HEK293 (cell line): ENCODE measurements around the gene CTSH.

ENCODE experiments used
- CTCF ChIP-seq: fragments of 450-650 bp; formaldehyde crosslinking; IDR thresholded peaks from 2 replicates; pipeline ENCODE4 v1.5.1; 2016; ENCODE audit warnings: missing biosample characterization, missing genetic modification characterization
- FEZF1 ChIP-seq: fragments of 450-650 bp; formaldehyde crosslinking; IDR thresholded peaks from 2 replicates; pipeline ENCODE4 v1.5.1; 2016; ENCODE audit warnings: missing biosample characterization, missing genetic modification characterization
- KLF10 ChIP-seq: fragments of 450-650 bp; IDR thresholded peaks from 2 replicates; pipeline ENCODE4 v1.5.1; 2018; ENCODE audit warnings: missing biosample characterization, mild to moderate bottlenecking, missing genetic modification characterization
- OSR2 ChIP-seq: fragments of 450-650 bp; formaldehyde crosslinking; IDR thresholded peaks from 2 replicates; pipeline ENCODE4 v1.5.1; 2016; ENCODE audit warnings: missing biosample characterization, missing genetic modification characterization
- REST ChIP-seq: fragments of 450-650 bp; formaldehyde crosslinking; IDR thresholded peaks from 2 replicates; pipeline ENCODE4 v1.5.1; 2016; ENCODE audit warnings: missing biosample characterization, missing genetic modification characterization
- SP2 ChIP-seq: fragments of 450-650 bp; formaldehyde crosslinking; IDR thresholded peaks from 2 replicates; pipeline ENCODE4 v1.5.1; 2016; ENCODE audit warnings: missing biosample characterization, missing genetic modification characterization
- ZBTB7A ChIP-seq: fragments of 450-650 bp; formaldehyde crosslinking; IDR thresholded peaks from 2 replicates; pipeline ENCODE4 v1.5.1; 2016; ENCODE audit warnings: low read depth, missing biosample characterization, missing genetic modification characterization
- ZFHX2 ChIP-seq: fragments of 450-650 bp; formaldehyde crosslinking; conservative IDR thresholded peaks from 2 replicates; pipeline ENCODE4 v1.5.1; 2016; ENCODE audit warnings: missing biosample characterization, missing genetic modification characterization
- ZNF121 ChIP-seq: fragments of 450-650 bp; formaldehyde crosslinking; IDR thresholded peaks from 2 replicates; pipeline ENCODE4 v1.5.1; 2016; ENCODE audit warnings: missing biosample characterization, missing genetic modification characterization
- ZNF146 ChIP-seq: fragments of 450-650 bp; formaldehyde crosslinking; IDR thresholded peaks from 2 replicates; pipeline ENCODE4 v1.5.1; 2016; ENCODE audit warnings: missing biosample characterization, missing genetic modification characterization
- ZNF2 ChIP-seq: fragments of 450-650 bp; formaldehyde crosslinking; IDR thresholded peaks from 2 replicates; pipeline ENCODE4 v1.5.1; 2016; ENCODE audit warnings: missing biosample characterization, missing genetic modification characterization

GRCh38 chr15:78976691-78977090 is 31.8 kb upstream of the CTSH start:
- TF ChIP-seq OSR2 (tag by site-specific recombination): no peak
- TF ChIP-seq CTCF (tag by site-specific recombination): no peak
- TF ChIP-seq KLF10 (tag by site-specific recombination): no peak
- TF ChIP-seq ZNF146 (tag by site-specific recombination): no peak
- TF ChIP-seq ZFHX2 (tag by site-specific recombination): no peak
- no peak for TF ChIP-seq REST (tag by site-specific recombination)
- no peak for TF ChIP-seq ZNF121 (tag by site-specific recombination)
- TF ChIP-seq ZBTB7A (tag by site-specific recombination): no peak
- TF ChIP-seq SP2 (tag by site-specific recombination): no peak
- no peak for TF ChIP-seq FEZF1
- TF ChIP-seq ZNF2 (tag by site-specific recombination): no peak
